GM18511 (cell line): Measurements from ENCODE around the gene MAML2.
A peak's percentile ranks its signal among the peaks of the same experiment; 100 is the strongest.

ENCODE experiments used
- ATAC-seq: cut with Tn5 transposase; IDR thresholded peaks from one replicate; pipeline ENCODE4 v1.9.1; 2021; ENCODE audit warnings: mild to moderate bottlenecking, moderate library complexity; ENCODE audit not compliant: unreplicated experiment

Gene MAML2

DNA sequence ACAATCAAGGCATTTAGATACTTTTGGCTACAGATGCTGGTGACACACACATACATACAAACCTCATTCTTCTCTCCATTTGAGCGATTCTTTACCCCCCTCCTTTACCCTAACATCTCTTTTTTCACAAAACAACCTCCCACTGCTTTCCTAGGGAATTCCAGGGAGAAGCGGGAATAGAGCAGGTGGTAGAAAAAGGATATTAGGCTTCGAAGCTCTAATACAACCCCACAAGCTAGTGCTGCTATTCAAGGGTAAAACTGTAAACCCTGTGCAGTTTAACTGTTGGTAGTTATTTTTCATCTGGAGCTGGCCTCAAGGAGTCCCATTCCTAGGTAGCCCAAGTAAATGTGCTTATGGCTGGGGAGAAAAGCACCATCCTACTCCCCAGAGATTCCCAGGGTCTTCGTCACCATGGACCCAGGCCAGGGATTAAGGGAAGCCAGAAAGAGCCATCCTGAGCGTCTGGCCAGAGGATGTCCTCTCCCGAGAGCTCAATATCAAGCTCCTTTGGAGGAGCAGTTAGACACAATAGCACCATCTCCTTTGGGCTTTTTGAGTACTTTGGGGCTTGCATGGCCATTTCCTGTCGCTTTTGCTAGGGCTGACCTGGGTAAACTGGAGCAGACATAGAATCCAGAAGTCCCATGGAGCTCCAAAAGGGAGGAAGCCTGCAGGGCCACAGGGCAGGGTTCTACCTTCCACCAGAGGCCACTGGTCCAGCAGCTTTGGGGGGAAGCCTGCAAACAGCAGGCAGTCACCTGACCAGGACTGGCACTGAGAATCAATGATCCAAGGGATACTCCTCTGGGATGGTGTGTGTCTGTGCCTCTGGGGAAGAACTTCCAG lies 3.1 kb downstream of the MAML2 start:
- no peak for ATAC-seq

- ATAC-seq, result peak; percentile 49
Observed at GRCh38 chr11:96338910-96339705, 3.9 kb downstream of the MAML2 start.

GRCh38 chr11:96337541-96338431 lies 5.2 kb downstream of the MAML2 start:
- ATAC-seq, result peak; percentile 44

DNA sequence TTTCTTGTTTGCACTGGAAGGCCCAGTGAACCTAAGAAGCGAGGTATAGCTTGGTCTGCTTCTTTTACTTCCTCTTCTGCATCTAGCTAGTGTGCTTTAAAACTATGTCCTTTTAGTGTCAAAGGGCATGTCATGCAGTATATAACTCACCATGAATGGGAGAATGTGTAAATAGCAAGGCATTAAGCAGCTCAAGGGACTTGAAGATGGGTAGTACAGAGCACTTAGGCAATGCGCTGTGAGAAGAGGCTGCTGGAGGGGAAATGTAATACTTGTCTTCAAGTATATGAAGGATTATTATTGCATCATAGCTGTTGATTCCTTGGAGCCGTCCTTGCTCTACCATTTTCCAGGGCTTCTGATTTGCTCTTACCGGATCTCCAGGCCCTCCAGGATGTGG lies 7.6 kb downstream of the MAML2 start:
- ATAC-seq, result no peak

- ATAC-seq, result no peak
Observed at GRCh38 chr11:96334219-96334618, 8.8 kb downstream of the MAML2 start.

DNA sequence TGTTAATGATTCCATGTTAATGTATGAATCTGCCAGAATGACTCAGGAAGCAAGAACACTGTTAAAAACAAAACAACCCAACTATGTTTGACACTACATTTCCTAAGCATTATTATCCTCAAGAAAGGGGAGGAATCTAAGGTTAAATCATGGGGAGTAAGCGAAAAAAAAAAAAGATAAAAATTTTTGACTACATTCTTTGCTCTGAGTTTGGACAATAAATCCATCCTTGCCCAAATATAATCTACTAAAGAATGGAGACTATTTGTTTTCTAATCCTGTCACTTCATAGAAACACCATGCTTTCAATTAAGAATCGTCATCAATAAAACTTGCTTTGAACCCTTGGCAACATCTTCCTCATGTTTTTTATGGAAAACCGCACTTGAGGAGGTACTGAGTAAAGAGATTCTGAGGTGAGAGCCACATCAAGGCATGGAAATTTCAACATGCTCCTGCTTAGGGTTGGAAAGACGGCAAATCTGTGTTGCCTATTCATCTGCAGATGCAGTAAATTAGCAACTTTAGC lies 9.7 kb downstream of the MAML2 start:
- no peak for ATAC-seq

- ATAC-seq, result peak; percentile 11
Observed at GRCh38 chr11:96332126-96332771, 10.7 kb downstream of the MAML2 start.

- peak; percentile 66 for ATAC-seq
Observed at GRCh38 chr11:96331699-96332116, 11.3 kb downstream of the MAML2 start.

DNA sequence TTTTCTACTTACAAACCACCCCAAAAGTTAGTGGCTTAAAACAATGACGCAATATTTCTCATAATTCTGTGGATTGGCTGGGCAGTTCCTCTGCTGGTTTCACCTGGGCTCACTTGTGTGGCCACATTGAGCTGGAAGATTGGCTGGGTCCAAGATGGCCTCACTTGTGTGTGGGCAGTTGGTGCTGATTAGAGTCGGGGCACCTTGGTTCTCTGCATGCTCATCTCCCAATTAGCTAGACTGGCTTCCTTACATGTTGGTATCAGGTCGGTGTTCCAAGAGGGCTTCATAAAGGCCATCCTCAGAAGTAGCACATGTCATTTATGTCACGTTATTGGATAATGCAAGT lies 12.5 kb downstream of the MAML2 start:
- no peak for ATAC-seq

GRCh38 chr11:96329855-96330510 lies 13.0 kb downstream of the MAML2 start:
- ATAC-seq, result no peak

GRCh38 chr11:96329419-96329818 lies 13.6 kb downstream of the MAML2 start:
- no peak for ATAC-seq

DNA sequence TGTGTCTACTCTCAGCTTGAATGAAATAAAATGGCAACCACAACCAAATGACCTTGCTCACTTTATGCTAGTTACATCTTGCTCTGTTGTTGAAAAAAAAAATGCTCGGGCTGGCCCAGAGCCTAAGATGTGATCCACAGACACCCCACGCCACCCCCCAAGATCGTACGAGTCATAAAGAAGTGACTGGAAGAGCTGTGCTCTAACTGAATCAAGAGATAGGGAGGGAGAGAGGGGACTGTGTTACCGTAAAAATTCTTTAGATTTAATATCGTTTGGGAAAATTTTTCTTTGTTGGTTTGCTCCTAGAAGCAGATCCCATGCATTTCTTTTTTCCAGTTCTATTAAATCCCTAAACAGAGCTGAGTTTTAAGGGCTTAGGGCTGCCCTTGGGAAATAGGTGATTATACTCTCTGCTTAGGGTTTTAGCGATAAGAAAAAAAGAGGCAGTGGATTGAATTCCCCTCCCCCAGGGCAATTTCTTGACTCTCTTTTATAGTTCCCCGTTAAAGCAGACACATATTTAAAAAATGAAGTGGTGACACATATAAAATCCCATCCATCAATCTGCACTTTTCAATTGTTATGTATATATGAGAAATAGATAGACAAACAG lies 14.5 kb downstream of the MAML2 start:
- ATAC-seq, result no peak

- no peak for ATAC-seq
Observed at GRCh38 chr11:96326959-96327358, 16.0 kb downstream of the MAML2 start.

DNA sequence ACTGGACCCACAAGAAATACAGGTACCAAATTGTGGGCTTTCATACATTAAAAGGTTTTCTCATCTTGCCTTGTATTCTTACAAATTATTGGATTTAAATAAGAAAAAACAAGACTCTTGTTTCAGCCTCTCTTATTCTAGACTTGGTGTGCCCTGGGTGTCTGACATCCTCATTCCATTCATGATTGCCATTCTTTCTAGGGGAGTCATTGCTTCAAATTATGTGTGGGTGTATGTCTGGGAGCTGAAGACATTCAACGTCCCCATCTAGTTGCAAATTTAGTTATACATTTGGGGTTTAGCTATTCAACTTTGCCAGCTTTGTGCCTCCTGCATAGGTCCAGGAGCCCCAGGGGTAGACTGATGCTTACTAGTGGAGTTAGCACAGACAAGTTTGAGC lies 18.1 kb downstream of the MAML2 start:
- no peak for ATAC-seq

DNA sequence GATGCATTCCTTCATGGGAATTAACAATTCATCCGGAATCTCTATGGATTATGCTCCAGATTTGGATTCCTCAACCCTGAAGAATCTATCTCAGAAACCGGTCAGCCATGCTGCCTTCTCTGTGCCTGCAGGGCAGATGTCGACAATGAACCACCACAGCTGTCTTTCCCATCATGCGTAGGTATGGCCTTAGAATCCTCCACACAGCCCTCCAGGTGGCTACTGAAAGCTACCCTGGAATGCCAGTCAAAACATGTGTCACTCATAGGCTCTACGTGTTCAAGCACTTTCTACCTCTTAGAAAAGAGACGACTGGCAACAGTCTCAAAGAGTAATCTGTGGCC lies 19.4 kb downstream of the MAML2 start:
- ATAC-seq, result no peak

- no peak for ATAC-seq
Observed at GRCh38 chr11:96322775-96323641, 20.0 kb downstream of the MAML2 start.

DNA sequence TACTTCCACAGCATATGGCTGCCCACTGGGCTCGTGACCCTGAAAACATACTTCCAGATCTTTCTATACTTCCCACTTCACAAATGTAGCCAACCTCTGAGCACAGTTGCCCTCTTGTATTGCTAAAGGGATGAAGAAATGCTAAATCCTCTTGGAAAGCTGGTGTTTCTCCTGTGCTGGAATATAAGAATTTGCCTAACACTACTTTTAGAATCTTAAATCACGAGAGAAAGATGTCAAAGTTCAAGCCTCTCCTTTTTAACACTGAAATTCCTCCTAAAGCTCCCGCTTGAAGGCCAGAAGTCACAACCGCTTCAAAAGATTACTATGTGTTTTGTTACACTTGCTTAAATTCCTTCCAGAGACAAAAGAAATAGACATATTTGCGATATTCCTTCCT lies 21.9 kb downstream of the MAML2 start:
- no peak for ATAC-seq

DNA sequence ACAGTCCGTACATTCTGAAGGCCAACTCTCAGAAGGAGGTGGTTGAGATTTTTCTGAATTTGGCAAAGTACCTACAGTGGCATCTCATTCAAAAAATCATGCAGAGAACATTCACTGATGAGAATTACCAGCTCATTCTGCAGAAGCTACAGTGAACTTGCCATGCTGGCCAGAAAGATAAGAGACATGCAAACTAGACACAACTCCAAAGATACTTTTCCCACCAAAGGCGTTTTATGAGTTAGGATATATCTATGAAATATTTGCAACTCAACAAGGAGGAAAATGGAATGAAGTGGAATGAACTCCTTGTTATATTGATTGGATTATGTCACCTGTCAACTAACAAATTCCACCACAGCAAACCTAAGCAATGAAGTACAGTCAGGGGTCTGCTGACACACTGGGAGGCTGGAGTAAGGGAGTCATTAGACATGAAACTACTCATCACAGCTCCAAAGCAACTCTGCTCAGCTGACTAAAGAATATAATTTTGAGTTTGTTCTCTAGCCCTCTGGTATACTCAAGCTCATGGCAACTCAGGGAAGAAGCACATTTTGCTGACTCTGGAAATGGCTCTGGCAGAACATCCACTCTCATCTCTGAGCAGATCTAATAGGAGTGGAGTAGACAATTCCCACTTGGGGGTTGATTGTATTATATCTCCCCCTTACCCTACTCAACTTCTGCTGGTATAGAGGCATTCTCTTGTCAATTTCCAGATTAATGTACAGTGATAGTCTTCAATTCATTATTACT lies 22.9 kb downstream of the MAML2 start:
- no peak for ATAC-seq
